GM12878 (cell line): ENCODE measurements around the gene GGN. TPM values are rescaled to one million over a fixed set of nuclear protein-coding genes. Genes with fewer than 3 reads are reported as not detected.
A peak's percentile ranks its signal among the peaks of the same experiment; 100 is the strongest.

Experiments used
- ATAC-seq: fragments of 200-7000 bp; cut with Tn5 transposase; 3 replicates; pipeline ENCODE4 v1.9.1; 2020; ENCODE audit warnings: mild to moderate bottlenecking, moderate library complexity
- BruUV-seq: library from RNA; stranded (reverse); fragments of 400-500 nt; replicated peaks from 2 replicates; lab custom pipeline; 2021; lab: Mats Ljungman, UMichigan
- CTCF ChIA-PET: fragments of 300-600 bp; sonication (Branson Sonifier 250); formaldehyde crosslinking; extraction: SDS; loops from one replicate; lab custom pipeline; 2021; ENCODE audit warnings: inconsistent platforms; lab: Yijun Ruan, JAX
- POLR2A ChIA-PET: fragments of 350-600 bp; formaldehyde crosslinking; extraction: SDS; loops from one replicate; lab custom pipeline; 2021; ENCODE audit warnings: inconsistent platforms; lab: Charles Lee
- RAD21 ChIA-PET: fragments of 300-600 bp; sonication (Branson Sonifier 250); formaldehyde crosslinking; loops from one replicate; lab custom pipeline; 2023; ENCODE audit warnings: antibody characterized with exemption; ENCODE audit not compliant: unreplicated experiment; lab: Charles Lee
- SMC1A ChIA-PET: fragments of 300-600 bp; sonication (Branson Sonifier 250); formaldehyde crosslinking; loops from one replicate; lab custom pipeline; 2023; ENCODE audit not compliant: unreplicated experiment, uncharacterized antibody; lab: Charles Lee
- DNase-seq: peaks from one replicate; pipeline ENCODE4 v3.0.0-alpha.2; 2011; ENCODE audit warnings: low read depth, low spot score
- FAIRE-seq: peaks from 3 replicates; lab custom pipeline; 2011; peaks lifted over from hg19 to GRCh38; lab: Jason Lieb, UNC
- H2AFZ ChIP-seq: 2 replicates; pipeline ENCODE4 v1.6.0; 2011; ENCODE audit warnings: low read depth, low read length, control low read depth; ENCODE audit not compliant: control insufficient read depth
- H3K27ac ChIP-seq: 2 replicates; pipeline ENCODE4 v1.5.1; 2011; ENCODE audit warnings: control low read depth; ENCODE audit not compliant: control insufficient read depth, insufficient read depth
- H3K27me3 ChIP-seq, 2 experiments: replicated peaks in 1 of 2; 2 replicates each; pipeline versions ENCODE4 v1.6.0 to v1.6.1; 2011; ENCODE audit warnings: low read length in 1 of 2; ENCODE audit not compliant: control insufficient read depth in 2 of 2, insufficient read depth in 2 of 2
- H3K36me3 ChIP-seq, 2 experiments: 2 replicates each; pipeline ENCODE4 v1.5.1; 2011; ENCODE audit warnings: low read length in 1 of 2; ENCODE audit not compliant: control insufficient read depth in 2 of 2, insufficient read depth in 2 of 2
- H3K4me1 ChIP-seq: 2 replicates; pipeline ENCODE4 v1.6.1; 2011; ENCODE audit warnings: mild to moderate bottlenecking, low read length, moderate library complexity, mixed read lengths; ENCODE audit not compliant: control insufficient read depth, insufficient read depth
- H3K4me2 ChIP-seq: 2 replicates; pipeline ENCODE4 v1.6.0; 2011; ENCODE audit warnings: control low read depth; ENCODE audit not compliant: control insufficient read depth, insufficient read depth
- H3K4me3 ChIP-seq: fragments of 200-600 bp; sonication (generic); 2 replicates; pipeline ENCODE4 v1.5.1; 2016
- H3K79me2 ChIP-seq: 2 replicates; pipeline ENCODE4 v1.6.0; 2011; ENCODE audit warnings: low read length; ENCODE audit not compliant: control insufficient read depth, insufficient read depth
- H3K9ac ChIP-seq: 2 replicates; pipeline ENCODE4 v1.8.0; 2011; ENCODE audit warnings: low read length, control low read depth, mixed read lengths; ENCODE audit not compliant: control insufficient read depth, insufficient read depth
- H3K9me3 ChIP-seq: replicated peaks from 3 replicates; pipeline ENCODE4 v1.5.1; 2011; ENCODE audit warnings: mild to moderate bottlenecking, low read length; ENCODE audit not compliant: control insufficient read depth, insufficient read depth
- H4K20me1 ChIP-seq: 2 replicates; pipeline ENCODE4 v1.6.0; 2011; ENCODE audit not compliant: control insufficient read depth, insufficient read depth
- BCL11A ChIP-seq: IDR thresholded peaks from 2 replicates; pipeline ENCODE4 v1.6.1; 2011; ENCODE audit warnings: low read depth, low read length
- CBX5 ChIP-seq: sonication (generic); IDR thresholded peaks from 2 replicates; pipeline ENCODE4 v1.6.1; 2016; ENCODE audit warnings: low read depth, moderate library complexity, mild to moderate bottlenecking, inconsistent platforms
- CREB1 ChIP-seq: IDR thresholded peaks from 2 replicates; pipeline ENCODE4 v1.6.1; 2012; ENCODE audit warnings: low read depth, mild to moderate bottlenecking, inconsistent platforms
- FOXK2 ChIP-seq: fragments of 450-650 bp; IDR thresholded peaks from 2 replicates; pipeline ENCODE4 v1.6.1; 2017; ENCODE audit warnings: mild to moderate bottlenecking, moderate library complexity
- FOXM1 ChIP-seq: IDR thresholded peaks from 2 replicates; pipeline ENCODE4 v1.6.1; 2012; ENCODE audit warnings: low read depth, mild to moderate bottlenecking, inconsistent platforms, low read length, moderate library complexity
- IKZF1 ChIP-seq: fragments of 450-650 bp; conservative IDR thresholded peaks from 2 replicates; pipeline ENCODE4 v1.6.1; 2017; ENCODE audit warnings: antibody characterized with exemption, mild to moderate bottlenecking
- JUND ChIP-seq: IDR thresholded peaks from 2 replicates; pipeline ENCODE4 v1.6.1; 2012; ENCODE audit warnings: low read depth, mild to moderate bottlenecking, low read length, improper control_type of control experiment, moderate library complexity
- KDM1A ChIP-seq: fragments of 200-600 bp; sonication (generic); IDR thresholded peaks from 2 replicates; pipeline ENCODE4 v1.6.1; 2016; ENCODE audit warnings: borderline replicate concordance
- RFX5 ChIP-seq: IDR thresholded peaks from 2 replicates; pipeline ENCODE4 v1.6.1; 2011; ENCODE audit warnings: low read depth, low read length, improper control_type of control experiment
- STAT1 ChIP-seq: fragments of 450-650 bp; conservative IDR thresholded peaks from 2 replicates; pipeline ENCODE4 v1.6.1; 2014; ENCODE audit warnings: antibody characterized with exemption, mild to moderate bottlenecking
- ZNF24 ChIP-seq: fragments of 450-650 bp; IDR thresholded peaks from 2 replicates; pipeline ENCODE4 v1.6.1; 2017; ENCODE audit warnings: antibody characterized with exemption, mild to moderate bottlenecking
- ZNF384 ChIP-seq: IDR thresholded peaks from 2 replicates; pipeline ENCODE4 v1.6.1; 2012; ENCODE audit warnings: low read depth, mild to moderate bottlenecking, low read length, improper control_type of control experiment, borderline replicate concordance
- WGBS: methylation state at CpG from one replicate; pipeline ENCODE4 v1.1.6; 2016; ENCODE audit warnings: low lambda C conversion rate; ENCODE audit not compliant: insufficient replicate concordance, insufficient coverage; ENCODE audit errors: missing lambda C conversion rate; 5-methylcytosine and 5-hydroxymethylcytosine counted together
- in situ Hi-C: fragments of 300-500 bp; cut with MboI; formaldehyde crosslinking; loops from 9 replicates; pipeline ENCODE4 v1.14.3; 2018; ENCODE audit warnings: mixed read lengths
- intact Hi-C: fragments of 100-400 bp; cut with micrococcal nuclease; formaldehyde crosslinking; loops from one replicate; pipeline ENCODE4 v1.14.2; 2022; ENCODE audit not compliant: unreplicated experiment
- polyA plus RNA-seq, 11 experiments: library from polyadenylated mRNA; depleted of rRNA in 4 of 11; unstranded in 6 of 11; stranded (reverse) in 5 of 11; fragments of >200 nt; fragmentation: Nextera tagmentation in 4 of 11; fragmentation: Illumina TruSeq in 1 of 11; extraction: Ambion mirVana in 4 of 11; extraction: Trizol in 1 of 11; gene quantifications; 1 replicate in 1 of 11; 2 replicates in 10 of 11; pipeline versions ENCODE4 v1.2.1 to v1.2.3, GENCODE V29; 2011 to 2016; ENCODE audit warnings: inconsistent platforms in 2 of 11, missing spikeins in 2 of 11, low read depth in 1 of 11
- total RNA-seq, 4 experiments: library from RNA; depleted of rRNA in 3 of 4; stranded (reverse); fragments of >200 nt in 3 of 4; fragmentation: Illumina TruSeq in 1 of 4; extraction: Trizol in 1 of 4; gene quantifications; 2 replicates each; pipeline versions ENCODE4 v1.2.1 to v1.2.3, GENCODE V29; 2013 to 2021
- TF ChIP-seq, protein P1 (sequence below): IDR thresholded peaks from 2 replicates; pipeline ENCODE4 v1.6.1; 2011; ENCODE audit warnings: low read depth, low read length, improper control_type of control experiment, borderline replicate concordance
- TF ChIP-seq, protein P2 (sequence below): IDR thresholded peaks from 2 replicates; pipeline ENCODE4 v1.6.1; 2011; ENCODE audit warnings: borderline replicate concordance, low read depth, mild to moderate bottlenecking, moderate library complexity, mixed read lengths, low read length; ENCODE audit not compliant: insufficient read depth; ENCODE audit errors: extremely low read length
- TF ChIP-seq, protein P3 (sequence below): fragments of 150-350 bp; IDR thresholded peaks from 2 replicates; pipeline ENCODE4 v1.6.1; 2016; ENCODE audit warnings: low read depth, low read length
- TF ChIP-seq, protein P4 (sequence below): fragments of 450-650 bp; IDR thresholded peaks from 2 replicates; pipeline ENCODE4 v1.6.1; 2016; ENCODE audit warnings: mild to moderate bottlenecking

Gene GGN
- total and polyA plus RNA-seq, 10 of the 15 experiments (the other 5 are each of a cell fraction or from before 2014, with no cell fraction given) = not detected

DNA sequence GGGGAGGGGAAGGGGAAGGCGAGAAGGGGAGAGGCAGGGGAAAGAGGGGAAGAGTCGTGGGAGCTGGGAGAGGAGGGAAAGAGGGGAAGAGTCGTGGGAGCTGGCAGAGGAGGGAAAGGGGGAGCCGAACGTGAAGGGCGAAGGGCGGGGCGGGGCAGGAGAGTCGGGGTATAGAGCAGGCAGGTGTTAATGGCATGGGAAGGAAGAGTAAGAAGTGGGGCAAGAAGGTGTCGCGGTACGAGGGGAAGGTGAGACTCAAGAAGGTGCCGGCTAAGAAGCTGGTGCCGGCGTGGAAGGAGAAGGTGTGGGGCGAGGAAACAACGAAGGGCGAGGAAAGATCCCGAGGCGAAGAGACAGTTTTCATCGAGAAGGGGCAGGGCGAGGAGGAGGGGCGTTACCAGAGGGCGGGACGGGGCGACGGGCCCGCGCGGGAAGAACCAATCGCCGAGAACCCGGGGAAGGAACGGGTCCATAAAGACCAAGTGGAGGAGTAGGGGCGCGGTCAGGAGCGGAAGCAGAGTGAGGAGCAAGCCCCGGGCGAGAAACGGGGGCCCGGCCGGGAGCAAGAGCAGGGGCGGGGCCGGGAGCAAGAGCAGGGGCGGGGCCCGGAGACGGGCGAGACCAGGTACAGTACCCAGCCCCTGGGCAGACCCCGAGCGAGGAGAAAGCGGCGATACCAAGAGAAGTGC is 51.7 kb downstream of the GGN start:
- H2AFZ ChIP-seq = peak overlapping the region; percentile 96
- SMC1A ChIA-PET = interaction anchor here (0.9 to 3.3 kb wide), 6 partner anchors 38 to 434 kb away, joined by 3 to 21 read pairs (median 6); partner anchors contain the start of genes PSMD8 and SIPA1L3
- BruUV-seq = no TSS peak
- under 1% methylated on average over 24 of the region's 52 CpGs for WGBS
- H3K9me3 ChIP-seq = no peaks in the 10 kb centered on the region
- FAIRE-seq (peak; percentile 97), DNase-seq (peak; percentile 80), ATAC-seq (peak; percentile 90)
- H3K27me3 ChIP-seq = no peaks in the 10 kb centered on the region
- CTCF ChIA-PET = interaction anchor here (0.6 to 5.3 kb wide), 17 partner anchors 15 to 595 kb away, joined by 3 to 74 read pairs (median 4); partner anchors contain the start of genes FAM98C, MRPS12, PSMD8 and SARS2
- in situ Hi-C loops (loop anchor here (5.0 kb wide), 1 partner anchor 36 kb away; the partner anchor contains the start of gene PSMD8), intact Hi-C loops (loop anchor here (1.0 to 2.0 kb wide), 4 partner anchors 38 to 434 kb away; partner anchors contain the start of gene PSMD8)
- H3K4me3 ChIP-seq = peak overlapping the region; percentile 79
- no peaks in the 10 kb centered on the region for H3K36me3 ChIP-seq
- H3K27ac ChIP-seq = peak overlapping the region; percentile 91
- no peaks in the 10 kb centered on the region for H3K79me2 ChIP-seq
- POLR2A ChIA-PET = interaction anchor here (0.7 to 3.1 kb wide), 4 partner anchors 16 to 434 kb away, joined by 3 to 26 read pairs (median 4); partner anchors contain the start of gene PSMD8
- H3K4me2 ChIP-seq = peak overlapping the region; percentile 94
- H3K4me1 ChIP-seq = peaks cover 3% of the 10 kb centered on the region; the same call in 1 of the 2 replicates
- peak overlapping the region; percentile 70 for H3K9ac ChIP-seq
- no peaks in the 10 kb centered on the region for H4K20me1 ChIP-seq
- RAD21 ChIA-PET = interaction anchor here (0.6 to 2.1 kb wide), 14 partner anchors 38 to 439 kb away, joined by 3 to 30 read pairs (median 4); partner anchors contain the start of genes FAM98C, GGN, PSMD8 and SIPA1L3
- TF ChIP-seq JUND (peak; percentile 18; the same call in 1 of the 2 replicates), ZNF384 (no peak), BCL11A (no peak), IKZF1 (0 out of 2 replicates have a peak, but pooled peaks have one; percentile 21), CREB1 (peak; percentile 56), ZNF24 (no peak), STAT1 (no peak), FOXK2 (0 out of 2 replicates have a peak, but pooled peaks have one; percentile 31), FOXM1 (no peak), CBX5 (no peak), RFX5 (no peak), KDM1A (no peak)
- TF ChIP-seq, protein P1, sequence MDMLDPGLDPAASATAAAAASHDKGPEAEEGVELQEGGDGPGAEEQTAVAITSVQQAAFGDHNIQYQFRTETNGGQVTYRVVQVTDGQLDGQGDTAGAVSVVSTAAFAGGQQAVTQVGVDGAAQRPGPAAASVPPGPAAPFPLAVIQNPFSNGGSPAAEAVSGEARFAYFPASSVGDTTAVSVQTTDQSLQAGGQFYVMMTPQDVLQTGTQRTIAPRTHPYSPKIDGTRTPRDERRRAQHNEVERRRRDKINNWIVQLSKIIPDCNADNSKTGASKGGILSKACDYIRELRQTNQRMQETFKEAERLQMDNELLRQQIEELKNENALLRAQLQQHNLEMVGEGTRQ = no peak
- TF ChIP-seq, protein P2, sequence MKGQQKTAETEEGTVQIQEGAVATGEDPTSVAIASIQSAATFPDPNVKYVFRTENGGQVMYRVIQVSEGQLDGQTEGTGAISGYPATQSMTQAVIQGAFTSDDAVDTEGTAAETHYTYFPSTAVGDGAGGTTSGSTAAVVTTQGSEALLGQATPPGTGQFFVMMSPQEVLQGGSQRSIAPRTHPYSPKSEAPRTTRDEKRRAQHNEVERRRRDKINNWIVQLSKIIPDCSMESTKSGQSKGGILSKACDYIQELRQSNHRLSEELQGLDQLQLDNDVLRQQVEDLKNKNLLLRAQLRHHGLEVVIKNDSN = no peak
- TF ChIP-seq, protein P3, sequence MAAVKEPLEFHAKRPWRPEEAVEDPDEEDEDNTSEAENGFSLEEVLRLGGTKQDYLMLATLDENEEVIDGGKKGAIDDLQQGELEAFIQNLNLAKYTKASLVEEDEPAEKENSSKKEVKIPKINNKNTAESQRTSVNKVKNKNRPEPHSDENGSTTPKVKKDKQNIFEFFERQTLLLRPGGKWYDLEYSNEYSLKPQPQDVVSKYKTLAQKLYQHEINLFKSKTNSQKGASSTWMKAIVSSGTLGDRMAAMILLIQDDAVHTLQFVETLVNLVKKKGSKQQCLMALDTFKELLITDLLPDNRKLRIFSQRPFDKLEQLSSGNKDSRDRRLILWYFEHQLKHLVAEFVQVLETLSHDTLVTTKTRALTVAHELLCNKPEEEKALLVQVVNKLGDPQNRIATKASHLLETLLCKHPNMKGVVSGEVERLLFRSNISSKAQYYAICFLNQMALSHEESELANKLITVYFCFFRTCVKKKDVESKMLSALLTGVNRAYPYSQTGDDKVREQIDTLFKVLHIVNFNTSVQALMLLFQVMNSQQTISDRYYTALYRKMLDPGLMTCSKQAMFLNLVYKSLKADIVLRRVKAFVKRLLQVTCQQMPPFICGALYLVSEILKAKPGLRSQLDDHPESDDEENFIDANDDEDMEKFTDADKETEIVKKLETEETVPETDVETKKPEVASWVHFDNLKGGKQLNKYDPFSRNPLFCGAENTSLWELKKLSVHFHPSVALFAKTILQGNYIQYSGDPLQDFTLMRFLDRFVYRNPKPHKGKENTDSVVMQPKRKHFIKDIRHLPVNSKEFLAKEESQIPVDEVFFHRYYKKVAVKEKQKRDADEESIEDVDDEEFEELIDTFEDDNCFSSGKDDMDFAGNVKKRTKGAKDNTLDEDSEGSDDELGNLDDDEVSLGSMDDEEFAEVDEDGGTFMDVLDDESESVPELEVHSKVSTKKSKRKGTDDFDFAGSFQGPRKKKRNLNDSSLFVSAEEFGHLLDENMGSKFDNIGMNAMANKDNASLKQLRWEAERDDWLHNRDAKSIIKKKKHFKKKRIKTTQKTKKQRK = no peak
- TF ChIP-seq, protein P4, sequence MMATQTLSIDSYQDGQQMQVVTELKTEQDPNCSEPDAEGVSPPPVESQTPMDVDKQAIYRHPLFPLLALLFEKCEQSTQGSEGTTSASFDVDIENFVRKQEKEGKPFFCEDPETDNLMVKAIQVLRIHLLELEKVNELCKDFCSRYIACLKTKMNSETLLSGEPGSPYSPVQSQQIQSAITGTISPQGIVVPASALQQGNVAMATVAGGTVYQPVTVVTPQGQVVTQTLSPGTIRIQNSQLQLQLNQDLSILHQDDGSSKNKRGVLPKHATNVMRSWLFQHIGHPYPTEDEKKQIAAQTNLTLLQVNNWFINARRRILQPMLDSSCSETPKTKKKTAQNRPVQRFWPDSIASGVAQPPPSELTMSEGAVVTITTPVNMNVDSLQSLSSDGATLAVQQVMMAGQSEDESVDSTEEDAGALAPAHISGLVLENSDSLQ = no peak
